A673 (cell line): ENCODE measurements around the gene WNK2.

Experiments used
- CTCF ChIP-seq: fragments of 300-800, 200-600 bp; sonication (generic); conservative IDR thresholded peaks from 2 replicates; pipeline ENCODE4 v1.5.1; 2017; ENCODE audit warnings: low read depth, mild to moderate bottlenecking, antibody characterized with exemption, low read length, moderate library complexity, mixed read lengths
- EZH2 ChIP-seq: fragments of 200-600 bp; sonication (generic); IDR thresholded peaks from 2 replicates; pipeline ENCODE4 v1.6.1; 2017; ENCODE audit warnings: borderline replicate concordance, low read depth, mild to moderate bottlenecking, mixed read lengths, antibody characterized with exemption, low read length; ENCODE audit not compliant: poor library complexity, severe bottlenecking

- TF ChIP-seq CTCF (peak; percentile 98), EZH2 (no peak)
These were observed 24.1 kb upstream of the WNK2 start for GRCh38 chr9:93159601-93160471.
